Measurements from ENCODE around the gene OTOP3.

GRCh38 chr17:74962622-74963394 is 27.1 kb downstream of the OTOP3 start:
- TF ChIP-seq CTCF (IDR thresholded peaks at IDR 0.05) (no peak), MLX (CRISPR knock-in tag; IDR thresholded peaks at IDR 0.05) (no peak), MXD4 (CRISPR knock-in tag; IDR thresholded peaks at IDR 0.05; ENCODE audit: borderline replicate concordance) (no peak), ATF2 (CRISPR knock-in tag; IDR thresholded peaks at IDR 0.05; ENCODE audit: borderline replicate concordance, low read depth) (no peak), JUN (CRISPR knock-in tag; IDR thresholded peaks at IDR 0.05) (no peak), NR2C2 (CRISPR knock-in tag; IDR thresholded peaks at IDR 0.05) (no peak), TEAD1 (CRISPR knock-in tag; IDR thresholded peaks at IDR 0.05) (no peak), TEAD4 (CRISPR knock-in tag; IDR thresholded peaks at IDR 0.05) (no peak), CREB1 (CRISPR knock-in tag; IDR thresholded peaks at IDR 0.05) (no peak)
